T-cell (primary cell): ENCODE measurements around the gene SMARCD3. TPM values are rescaled to one million over a fixed set of nuclear protein-coding genes. Genes with fewer than 3 reads are reported as not detected.

Experiments
- ATAC-seq, 4 experiments: fragments of 200-7000 bp in 3 of 4; fragments of 150-1000 bp in 1 of 4; cut with Tn5 transposase; replicated peaks in 1 of 4; 1 replicate in 3 of 4; 2 replicates in 1 of 4; pipeline ENCODE4 v1.10.0; 2021; ENCODE audit warnings: moderate library complexity in 3 of 4, mild to moderate bottlenecking in 2 of 4, moderate number of reproducible peaks in 1 of 4
- CTCF ChIA-PET, 2 donors: fragments of 300-600 bp; sonication (Branson Sonifier 250); formaldehyde crosslinking; loops; one replicate each; lab custom pipeline; 2022; ENCODE audit warnings: antibody characterized with exemption in 2 of 2; lab: Charles Lee
- POLR2A ChIA-PET, 2 donors: fragments of 300-600 bp; sonication (Branson Sonifier 250); formaldehyde crosslinking; loops; one replicate each; lab custom pipeline; 2022; ENCODE audit warnings: antibody characterized with exemption in 2 of 2; lab: Charles Lee
- DNase-seq, 35 experiments: peaks; one replicate each; pipeline versions ENCODE4 v3.0.0 to v3.0.0-alpha.2; 2013 to 2023
- H3K27ac ChIP-seq: one replicate; pipeline ENCODE4 v1.5.1; 2013; ENCODE audit warnings: low read length
- H3K27me3 ChIP-seq, 2 experiments: replicated peaks in 1 of 2; 1 replicate in 1 of 2; 2 replicates in 1 of 2; pipeline versions ENCODE4 v1.6.1 to v1.7.0; 2013; ENCODE audit warnings: low read length in 1 of 2, mixed read lengths in 1 of 2; ENCODE audit not compliant: control insufficient read depth in 2 of 2, insufficient read depth in 2 of 2; ENCODE audit errors: extremely low read depth in 1 of 2
- H3K36me3 ChIP-seq, 2 donors: 1 replicate in 1 of 2; 2 replicates in 1 of 2; pipeline versions ENCODE4 v1.6.1 to v1.7.0; 2013; ENCODE audit warnings: low read length in 1 of 2; ENCODE audit not compliant: control insufficient read depth in 2 of 2, insufficient read depth in 1 of 2; ENCODE audit errors: extremely low read depth in 1 of 2
- H3K4me1 ChIP-seq, 2 experiments: 1 replicate in 1 of 2; 2 replicates in 1 of 2; pipeline versions ENCODE4 v1.6.1 to v1.7.0; 2013; ENCODE audit warnings: low read length in 2 of 2, mixed read lengths in 1 of 2; ENCODE audit not compliant: insufficient read depth in 2 of 2, control insufficient read depth in 1 of 2; ENCODE audit errors: extremely low read depth in 1 of 2
- H3K4me3 ChIP-seq, 2 donors: 1 replicate in 1 of 2; 2 replicates in 1 of 2; pipeline versions ENCODE4 v1.5.1 to v1.7.0; 2013; ENCODE audit warnings: mild to moderate bottlenecking in 2 of 2, low read length in 1 of 2, moderate library complexity in 1 of 2; ENCODE audit not compliant: control insufficient read depth in 1 of 2; ENCODE audit errors: extremely low read depth in 1 of 2
- H3K9me3 ChIP-seq: 2 replicates; pipeline ENCODE4 v1.7.0; 2013
- H3K27ac Mint-ChIP-seq, 2 donors: one replicate each; pipeline ENCODE4 v1.8.0; 2020 to 2021; ENCODE audit warnings: mild to moderate bottlenecking in 2 of 2, mixed read lengths in 2 of 2
- H3K27me3 Mint-ChIP-seq, 2 donors: one replicate each; pipeline ENCODE4 v1.8.0; 2021 to 2022; ENCODE audit warnings: mixed read lengths in 2 of 2
- H3K36me3 Mint-ChIP-seq: one replicate; pipeline ENCODE4 v1.8.0; 2021; ENCODE audit warnings: mixed read lengths
- H3K4me1 Mint-ChIP-seq, 3 donors: one replicate each; pipeline ENCODE4 v1.8.0; 2020 to 2022; ENCODE audit warnings: mixed read lengths in 3 of 3, mild to moderate bottlenecking in 1 of 3
- H3K4me3 Mint-ChIP-seq, 3 donors: one replicate each; pipeline ENCODE4 v1.8.0; 2020 to 2022; ENCODE audit warnings: mild to moderate bottlenecking in 3 of 3, mixed read lengths in 3 of 3, moderate library complexity in 3 of 3
- H3K9me3 Mint-ChIP-seq, 3 donors: one replicate each; pipeline ENCODE4 v1.8.0; 2020 to 2022; ENCODE audit warnings: mixed read lengths in 3 of 3
- WGBS: methylation state at CpG from one replicate; pipeline ENCODE4 v1.1.5; 2013; ENCODE audit warnings: missing lambda C conversion rate; ENCODE audit not compliant: insufficient coverage; 5-methylcytosine and 5-hydroxymethylcytosine counted together
- total RNA-seq, 35 experiments: library from RNA in 6 of 35; stranded (reverse) in 6 of 35; fragments of 120-200 nt in 1 of 35; gene quantifications; one replicate each; pipeline versions ENCODE4 v1.2.1 to v1.2.4 and lab custom pipeline; 2013 to 2026

Gene SMARCD3
- total RNA-seq, 5 donors from 2014 or later (not counting 1 experiment from before 2014, with no cell fraction given) = 6.3 to 28.5 (median 9.1) TPM

DNA sequence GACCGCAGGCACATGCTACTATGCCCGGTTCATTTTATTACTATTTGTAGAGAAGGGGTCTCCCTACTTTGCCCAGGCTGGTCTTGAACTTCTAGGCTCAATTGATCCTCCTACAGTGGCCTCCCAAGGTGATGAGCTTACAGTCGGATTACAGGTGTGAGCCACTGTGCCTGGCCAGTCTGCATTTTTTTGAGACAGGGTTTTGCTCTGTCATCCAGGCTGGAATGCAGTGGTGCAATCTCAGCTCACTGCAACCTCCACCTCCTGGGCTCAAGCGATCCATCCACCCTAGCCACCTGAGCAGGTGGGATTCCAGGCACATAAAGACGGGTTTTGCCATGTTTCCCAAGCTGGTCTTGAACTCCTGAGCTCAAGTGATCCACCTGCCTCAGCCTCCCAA is 35.9 kb downstream of the SMARCD3 start:
- Histone ChIP-seq H3K4me3 (no peak overlapping the region), H3K27me3 (no peaks in the 10 kb centered on the region), H3K36me3 (peaks cover 9 to 45% of the 10 kb centered on the region in 2 donors), H3K9me3 (no peaks in the 10 kb centered on the region), H3K4me1 (peaks cover 0 to 16% of the 10 kb centered on the region in 2 experiments), H3K27ac (no peak overlapping the region)
- no peaks in the 10 kb centered on the region for H3K27me3 Mint-ChIP-seq
- H3K4me3 Mint-ChIP-seq = no peak overlapping the region
- peaks cover 36% of the 10 kb centered on the region for H3K36me3 Mint-ChIP-seq
- WGBS = 90% methylated on average over 3 of the region's 5 CpGs
- no peak overlapping the region for H3K27ac Mint-ChIP-seq
- ChIA-PET POLR2A (no interaction called here), CTCF (no interaction called here)
- ATAC-seq (no peak), DNase-seq (no peak)
- no peaks in the 10 kb centered on the region for H3K9me3 Mint-ChIP-seq
- H3K4me1 Mint-ChIP-seq = peaks cover 9 to 14% (median 12%) of the 10 kb centered on the region in 3 donors

DNA sequence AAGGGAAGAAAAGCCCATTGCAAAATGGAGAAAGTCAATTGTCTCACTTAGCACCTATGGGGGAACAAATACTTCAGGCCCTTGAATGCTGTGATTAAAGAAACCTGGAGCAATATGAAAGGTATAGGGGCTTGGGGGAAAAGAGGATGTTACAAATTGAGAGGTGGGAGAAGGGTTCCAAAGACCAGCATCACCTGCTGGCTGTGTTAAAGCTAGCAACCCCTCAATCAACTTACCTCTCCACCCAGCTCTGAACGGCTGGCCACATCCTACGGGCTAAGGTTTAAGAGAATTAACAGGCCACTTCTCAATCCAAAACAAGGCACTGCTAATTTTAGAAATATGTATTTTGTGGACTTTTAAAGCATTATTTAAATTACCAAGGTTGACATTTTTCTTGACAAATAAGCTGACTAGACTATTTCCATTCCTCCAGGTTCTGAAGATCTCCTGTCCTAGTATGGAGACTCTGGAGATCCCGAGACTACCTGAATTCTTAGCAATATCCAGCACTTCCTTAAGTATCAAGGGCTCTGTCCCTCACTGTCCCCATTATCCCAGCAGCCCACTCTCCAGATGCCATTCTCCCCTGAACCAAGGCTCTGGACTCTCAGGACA is 37.2 kb downstream of the SMARCD3 start:
- Histone ChIP-seq H3K4me3 (no peak overlapping the region), H3K27ac (no peak overlapping the region), H3K27me3 (no peaks in the 10 kb centered on the region), H3K4me1 (peaks cover 3 to 29% of the 10 kb centered on the region in 2 experiments), H3K36me3 (peaks cover 8 to 35% of the 10 kb centered on the region in 2 donors), H3K9me3 (no peaks in the 10 kb centered on the region)
- Mint-ChIP-seq H3K27ac (no peak overlapping the region), H3K4me1 (peaks cover 23 to 28% (median 24%) of the 10 kb centered on the region in 3 donors), H3K9me3 (no peaks in the 10 kb centered on the region), H3K27me3 (no peaks in the 10 kb centered on the region), H3K36me3 (peaks cover 35% of the 10 kb centered on the region), H3K4me3 (no peak overlapping the region)
- ATAC-seq = no peak
- ChIA-PET CTCF (interaction anchor here in 1 of 2 donors (0.5 kb wide), 1 partner anchor 44 kb away, joined by 4 read pairs; no protein-coding TSS in a partner anchor), POLR2A (no interaction called here)
- 100% methylated on average over 1 of the region's 3 CpGs for WGBS
- DNase-seq = no peak

DNA sequence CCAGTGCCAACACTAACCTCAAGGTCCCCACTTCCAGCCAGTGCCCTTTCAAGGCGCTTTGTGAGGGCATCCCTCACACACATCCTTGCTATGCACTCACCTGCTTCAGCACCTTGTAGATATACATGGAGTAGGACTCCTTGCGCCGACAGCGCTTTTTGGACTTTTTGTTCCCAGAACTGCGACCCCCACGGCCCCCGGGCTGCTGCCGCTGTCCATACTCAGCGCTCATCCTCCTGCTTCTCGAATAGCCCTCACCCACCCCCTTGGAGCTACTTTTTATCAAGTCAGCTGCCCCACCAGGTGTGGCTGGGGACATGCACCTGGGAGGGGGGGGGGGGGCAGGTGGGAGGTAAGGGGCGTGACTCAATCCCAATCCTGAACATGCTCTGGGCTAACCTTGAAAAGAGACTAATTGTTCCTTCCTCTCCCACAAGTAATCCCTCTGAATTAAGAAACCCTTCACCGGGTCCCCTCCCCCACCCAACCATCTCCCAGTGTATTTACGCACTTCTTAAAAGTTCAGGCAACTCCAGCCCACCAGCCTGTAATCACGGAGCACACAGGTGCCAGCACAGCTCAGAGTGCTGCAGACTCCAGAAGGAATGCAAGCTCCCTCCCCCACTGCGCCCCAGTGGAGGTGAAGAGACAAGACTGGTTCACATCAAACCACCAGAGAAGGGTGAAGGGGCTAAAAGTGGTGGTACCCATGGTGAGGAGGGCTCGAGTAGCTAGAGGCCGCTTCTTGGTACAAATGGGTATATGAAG is 38.2 kb downstream of the SMARCD3 start, which contains the start of gene H2BK1:
H2BK1 (minus strand) TSS at position 402 of the 768 bp plus-strand sequence; CDS start at position 232, 170 bp downstream.
- ATAC-seq (no peak), DNase-seq (no peak)
- Mint-ChIP-seq H3K9me3 (no peaks in the 10 kb centered on the region), H3K4me1 (peaks cover 27 to 36% (median 29%) of the 10 kb centered on the region in 3 donors), H3K36me3 (peaks cover 27% of the 10 kb centered on the region), H3K27ac (peak within 1 kb of the TSS in 1 of 2 donors; percentile 42), H3K27me3 (no peaks in the 10 kb centered on the region), H3K4me3 (no peak within 1 kb of the TSS)
- Histone ChIP-seq H3K9me3 (no peaks in the 10 kb centered on the region), H3K36me3 (peaks cover 6 to 26% of the 10 kb centered on the region in 2 donors), H3K4me3 (no peak within 1 kb of the TSS), H3K4me1 (peaks cover 3 to 39% of the 10 kb centered on the region in 2 experiments), H3K27ac (no peak within 1 kb of the TSS), H3K27me3 (no peaks in the 10 kb centered on the region)
- ChIA-PET CTCF (interaction anchor here in 1 of 2 donors (0.7 kb wide), 1 partner anchor 11 kb away, joined by 4 read pairs; no protein-coding TSS in a partner anchor), POLR2A (no interaction called here)
- 93% methylated on average over 5 of the region's 17 CpGs for WGBS

DNA sequence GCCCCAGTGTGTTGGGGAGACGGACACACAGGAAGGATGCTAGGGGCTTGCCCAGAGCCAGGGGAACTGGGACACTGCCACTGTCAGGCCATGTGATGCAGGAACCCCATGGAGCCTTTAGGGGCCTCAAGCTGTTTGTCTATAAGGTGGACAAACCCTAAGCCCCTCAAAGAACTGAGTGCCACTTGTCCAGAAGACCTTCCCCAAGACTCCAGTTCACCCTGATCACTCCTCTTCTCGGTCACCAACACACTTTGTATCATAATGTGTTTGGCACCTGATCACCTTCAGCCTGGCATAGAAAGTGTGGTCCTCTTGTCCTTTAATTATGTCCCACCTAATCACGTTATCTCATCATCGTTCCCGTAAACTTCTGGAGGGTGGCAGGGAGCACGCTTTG is 38.9 kb downstream of the SMARCD3 start:
- peaks cover 27 to 41% (median 29%) of the 10 kb centered on the region in 3 donors for H3K4me1 Mint-ChIP-seq
- no peak overlapping the region for H3K27ac ChIP-seq
- H3K9me3 ChIP-seq = no peaks in the 10 kb centered on the region
- DNase-seq (no peak), ATAC-seq (no peak)
- CTCF ChIA-PET = interaction anchor here in 1 of 2 donors (0.7 kb wide), 1 partner anchor 11 kb away, joined by 4 read pairs; no protein-coding TSS in a partner anchor
- peaks cover 21% of the 10 kb centered on the region for H3K36me3 Mint-ChIP-seq
- H3K27ac Mint-ChIP-seq = peak overlapping the region in 1 of 2 donors; percentile 42
- 95% methylated on average over 4 of the region's 6 CpGs for WGBS
- peaks cover 3 to 43% of the 10 kb centered on the region in 2 experiments for H3K4me1 ChIP-seq
- H3K27me3 Mint-ChIP-seq = no peaks in the 10 kb centered on the region
- H3K27me3 ChIP-seq = no peaks in the 10 kb centered on the region
- POLR2A ChIA-PET = no interaction called here
- H3K36me3 ChIP-seq = peaks cover 0 to 19% of the 10 kb centered on the region in 2 donors
- no peak overlapping the region for H3K4me3 Mint-ChIP-seq
- no peak overlapping the region for H3K4me3 ChIP-seq
- H3K9me3 Mint-ChIP-seq = no peaks in the 10 kb centered on the region

DNA sequence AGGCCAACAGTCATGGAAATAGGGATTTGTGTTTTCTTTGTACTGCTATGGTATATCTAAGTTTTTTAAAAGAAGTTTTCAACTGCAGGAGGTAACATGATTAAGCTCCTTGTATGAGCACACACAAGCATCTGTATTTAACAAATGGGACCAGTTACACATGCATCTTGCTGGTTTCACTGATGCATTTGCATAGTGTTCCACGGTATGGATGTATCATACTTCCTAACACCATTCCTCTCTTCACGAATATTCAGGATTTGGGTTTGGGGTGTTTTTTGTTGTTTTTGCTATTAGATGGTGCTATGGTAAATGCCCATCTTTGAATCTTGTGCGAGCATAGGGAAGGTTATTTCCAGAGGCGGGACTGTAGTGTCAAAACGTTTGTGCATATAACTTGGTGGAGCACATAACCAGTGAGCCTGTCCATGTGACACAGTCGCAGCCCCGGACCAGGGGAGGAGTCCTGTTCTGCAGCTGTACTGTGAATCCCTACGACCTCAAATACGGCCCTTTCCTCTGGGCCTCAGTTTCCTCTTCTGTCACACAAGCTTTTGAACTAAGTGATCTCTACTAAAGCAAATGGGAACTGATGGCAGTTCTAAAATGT is 40.1 kb downstream of the SMARCD3 start:
- Mint-ChIP-seq H3K27me3 (no peaks in the 10 kb centered on the region), H3K27ac (peak overlapping the region in 1 of 2 donors; percentile 90), H3K36me3 (peaks cover 14% of the 10 kb centered on the region), H3K9me3 (no peaks in the 10 kb centered on the region), H3K4me3 (no peak overlapping the region), H3K4me1 (peaks cover 27 to 42% (median 29%) of the 10 kb centered on the region in 3 donors)
- DNase-seq (no peak), ATAC-seq (no peak)
- Histone ChIP-seq H3K27ac (peak overlapping the region; percentile 89), H3K4me3 (no peak overlapping the region), H3K27me3 (peaks cover 0 to 8% of the 10 kb centered on the region in 2 experiments), H3K4me1 (peaks cover 3 to 43% of the 10 kb centered on the region in 2 experiments), H3K9me3 (no peaks in the 10 kb centered on the region), H3K36me3 (peaks cover 0 to 7% of the 10 kb centered on the region in 2 donors)
- CTCF ChIA-PET = interaction anchor here in 1 of 2 donors (2.2 to 3.5 kb wide), 2 partner anchors 18 to 35 kb away, joined by 11 to 26 read pairs; partner anchors contain the start of gene ABCF2
- 71% methylated on average over 4 of the region's 9 CpGs for WGBS
- POLR2A ChIA-PET = no interaction called here

DNA sequence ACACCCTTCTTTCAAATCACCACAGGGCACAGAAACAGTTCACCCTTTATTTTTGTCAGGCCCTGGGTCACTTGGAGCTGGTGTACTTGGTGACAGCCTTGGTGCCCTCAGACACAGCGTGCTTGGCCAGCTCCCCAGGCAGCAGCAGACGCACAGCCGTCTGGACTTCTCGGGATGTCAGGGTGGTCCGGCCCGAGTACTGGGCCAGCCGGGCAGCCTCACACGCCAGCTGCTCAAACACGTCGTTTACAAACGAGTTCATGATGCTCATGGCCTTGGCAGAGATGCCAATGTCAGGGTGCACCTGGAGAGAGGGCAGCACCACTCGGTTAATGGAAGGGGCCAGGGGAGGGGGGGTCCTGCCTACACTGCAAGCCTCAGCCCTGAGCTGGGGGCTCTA is 40.7 kb downstream of the SMARCD3 start:
- no peaks in the 10 kb centered on the region for H3K9me3 Mint-ChIP-seq
- H3K27me3 ChIP-seq = peaks cover 0 to 14% of the 10 kb centered on the region in 2 experiments
- H3K36me3 Mint-ChIP-seq = peaks cover 10% of the 10 kb centered on the region
- peak overlapping the region in 1 of 3 donors; percentile 51 for H3K4me3 Mint-ChIP-seq
- peaks cover 3 to 43% of the 10 kb centered on the region in 2 experiments for H3K4me1 ChIP-seq
- no peak for ATAC-seq
- POLR2A ChIA-PET = no interaction called here
- H3K4me3 ChIP-seq = no peak overlapping the region
- peak overlapping the region; percentile 90 to 91 for H3K27ac Mint-ChIP-seq
- peaks cover 27 to 42% (median 29%) of the 10 kb centered on the region in 3 donors for H3K4me1 Mint-ChIP-seq
- peaks cover 0 to 2% of the 10 kb centered on the region in 2 donors for H3K36me3 ChIP-seq
- H3K27ac ChIP-seq = peak overlapping the region; percentile 89
- WGBS = 95% methylated on average over 11 of the region's 12 CpGs
- CTCF ChIA-PET = interaction anchor here in 1 of 2 donors (2.2 to 3.5 kb wide), 2 partner anchors 19 to 36 kb away, joined by 11 to 26 read pairs; partner anchors contain the start of gene ABCF2
- DNase-seq = no peak
- H3K27me3 Mint-ChIP-seq = no peaks in the 10 kb centered on the region
- H3K9me3 ChIP-seq = no peaks in the 10 kb centered on the region
